Endothelial cell (in vitro differentiated cells): ENCODE results near the gene CYSTM1. TPM values are rescaled to one million over a fixed set of nuclear protein-coding genes. Genes with fewer than 3 reads are reported as not detected.

Experiments used
- DNase-seq: peaks from one replicate; pipeline ENCODE4 v3.0.0; 2021; ENCODE audit warnings: low spot score
- H3K27ac Mint-ChIP-seq: one replicate; pipeline ENCODE4 v1.8.0; 2021; ENCODE audit warnings: mixed read lengths, inconsistent platforms; ENCODE audit not compliant: unreplicated experiment
- H3K27me3 Mint-ChIP-seq: one replicate; pipeline ENCODE4 v1.8.0; 2021; ENCODE audit warnings: mild to moderate bottlenecking, moderate library complexity, mixed read lengths, inconsistent platforms; ENCODE audit not compliant: unreplicated experiment
- H3K36me3 Mint-ChIP-seq: one replicate; pipeline ENCODE4 v1.8.0; 2021; ENCODE audit warnings: mild to moderate bottlenecking, low read depth, mixed read lengths, inconsistent platforms; ENCODE audit not compliant: unreplicated experiment
- H3K4me1 Mint-ChIP-seq: one replicate; pipeline ENCODE4 v1.8.0; 2021; ENCODE audit warnings: mild to moderate bottlenecking, mixed read lengths, inconsistent platforms; ENCODE audit not compliant: unreplicated experiment
- H3K4me3 Mint-ChIP-seq: one replicate; pipeline ENCODE4 v1.8.0; 2021; ENCODE audit warnings: mild to moderate bottlenecking, mixed read lengths, inconsistent platforms; ENCODE audit not compliant: unreplicated experiment
- H3K9me3 Mint-ChIP-seq: one replicate; pipeline ENCODE4 v1.8.0; 2021; ENCODE audit warnings: mixed read lengths, inconsistent platforms; ENCODE audit not compliant: unreplicated experiment
- total RNA-seq: library from RNA; stranded (reverse); fragmentation: NEBNext Ultra II Directional; extraction: Animal tissue kit (Norgen Biotek cat#: 25700); gene quantifications from one replicate; pipeline ENCODE4 v1.2.1, GENCODE V29; 2021; ENCODE audit not compliant: unreplicated experiment
- TF ChIP-seq, protein P1 (sequence below): fragments of 200-600 bp; sonication (generic); IDR thresholded peaks from one replicate; pipeline ENCODE4 v1.5.0; 2021; ENCODE audit warnings: antibody characterized with exemption; ENCODE audit not compliant: unreplicated experiment

The CYSTM1 gene
- total RNA-seq, 1 donor from 2014 or later, result 21.7 TPM

- DNase-seq, result no peak
- H3K9me3 Mint-ChIP-seq, result no peaks in the 10 kb centered on the region
- TF ChIP-seq, protein P1, sequence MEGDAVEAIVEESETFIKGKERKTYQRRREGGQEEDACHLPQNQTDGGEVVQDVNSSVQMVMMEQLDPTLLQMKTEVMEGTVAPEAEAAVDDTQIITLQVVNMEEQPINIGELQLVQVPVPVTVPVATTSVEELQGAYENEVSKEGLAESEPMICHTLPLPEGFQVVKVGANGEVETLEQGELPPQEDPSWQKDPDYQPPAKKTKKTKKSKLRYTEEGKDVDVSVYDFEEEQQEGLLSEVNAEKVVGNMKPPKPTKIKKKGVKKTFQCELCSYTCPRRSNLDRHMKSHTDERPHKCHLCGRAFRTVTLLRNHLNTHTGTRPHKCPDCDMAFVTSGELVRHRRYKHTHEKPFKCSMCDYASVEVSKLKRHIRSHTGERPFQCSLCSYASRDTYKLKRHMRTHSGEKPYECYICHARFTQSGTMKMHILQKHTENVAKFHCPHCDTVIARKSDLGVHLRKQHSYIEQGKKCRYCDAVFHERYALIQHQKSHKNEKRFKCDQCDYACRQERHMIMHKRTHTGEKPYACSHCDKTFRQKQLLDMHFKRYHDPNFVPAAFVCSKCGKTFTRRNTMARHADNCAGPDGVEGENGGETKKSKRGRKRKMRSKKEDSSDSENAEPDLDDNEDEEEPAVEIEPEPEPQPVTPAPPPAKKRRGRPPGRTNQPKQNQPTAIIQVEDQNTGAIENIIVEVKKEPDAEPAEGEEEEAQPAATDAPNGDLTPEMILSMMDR, result no peak
- H3K4me3 Mint-ChIP-seq, result no peak overlapping the region
- H3K4me1 Mint-ChIP-seq, result peaks cover 14% of the 10 kb centered on the region
- H3K27ac Mint-ChIP-seq, result no peak overlapping the region
- no peaks in the 10 kb centered on the region for H3K27me3 Mint-ChIP-seq
- H3K36me3 Mint-ChIP-seq, result no peaks in the 10 kb centered on the region
Observed at GRCh38 chr5:140214831-140215230, 39.8 kb downstream of the CYSTM1 start.

GRCh38 chr5:140215276-140215675 lies 40.3 kb downstream of the CYSTM1 start:
- no peak overlapping the region for H3K4me3 Mint-ChIP-seq
- no peaks in the 10 kb centered on the region for H3K27me3 Mint-ChIP-seq
- no peak for DNase-seq
- no peaks in the 10 kb centered on the region for H3K36me3 Mint-ChIP-seq
- peaks cover 14% of the 10 kb centered on the region for H3K4me1 Mint-ChIP-seq
- H3K27ac Mint-ChIP-seq, result peak overlapping the region; percentile 71
- no peaks in the 10 kb centered on the region for H3K9me3 Mint-ChIP-seq
- TF ChIP-seq, protein P1, result no peak

DNA sequence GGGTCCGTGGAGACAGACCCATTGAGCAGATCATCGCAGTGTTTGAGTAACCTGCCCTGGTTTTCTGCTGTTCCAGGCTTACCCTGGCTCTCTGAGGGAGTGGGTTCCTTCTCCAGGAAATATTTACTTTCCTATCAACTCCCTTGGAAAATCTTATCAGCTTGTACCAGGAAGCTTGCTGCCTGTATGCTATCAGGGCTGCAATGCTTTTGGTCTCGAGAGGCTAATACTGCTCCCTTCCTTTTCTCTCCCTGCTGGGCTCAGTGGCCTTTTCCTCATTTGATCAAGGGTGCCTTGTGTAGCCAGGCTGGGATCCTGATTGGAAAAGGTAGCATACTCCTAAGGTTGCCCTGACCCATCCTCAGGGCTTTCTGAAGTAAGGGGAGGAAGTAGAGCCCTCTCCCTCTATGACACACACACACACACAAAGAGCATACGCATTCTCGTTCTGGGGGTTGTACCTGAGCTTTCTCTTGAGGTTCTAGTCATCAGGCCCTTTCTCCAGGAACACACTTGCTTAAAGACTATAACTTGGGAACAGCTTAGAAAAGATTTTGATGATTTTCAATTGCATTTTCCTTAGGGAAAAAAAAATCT lies 41.6 kb downstream of the CYSTM1 start:
- TF ChIP-seq, protein P1, result no peak
- Mint-ChIP-seq H3K27me3 (no peaks in the 10 kb centered on the region), H3K9me3 (no peaks in the 10 kb centered on the region), H3K27ac (peak overlapping the region; percentile 48), H3K36me3 (no peaks in the 10 kb centered on the region), H3K4me3 (no peak overlapping the region), H3K4me1 (peaks cover 14% of the 10 kb centered on the region)
- DNase-seq, result no peak

- Mint-ChIP-seq H3K27ac (no peak overlapping the region), H3K9me3 (no peaks in the 10 kb centered on the region), H3K4me1 (peaks cover 14% of the 10 kb centered on the region), H3K36me3 (no peaks in the 10 kb centered on the region), H3K27me3 (no peaks in the 10 kb centered on the region), H3K4me3 (no peak overlapping the region)
- TF ChIP-seq, protein P1, result no peak
- DNase-seq, result no peak
Observed at GRCh38 chr5:140217299-140218026, 42.5 kb downstream of the CYSTM1 start.
